ENCODE data around the gene ABCD2. TPM values are rescaled to one million over a fixed set of nuclear protein-coding genes. Genes with fewer than 3 reads are reported as not detected.

Gene ABCD2
- total RNA-seq, 1 experiment from 2014 or later, result not detected

GRCh38 chr12:39587225-39587624 is 32.4 kb downstream of the ABCD2 start:
- no peak overlapping the region for H2BK20ac ChIP-seq (ENCODE audit: low read depth, low read length, poor library complexity, severe bottlenecking)
- no peak overlapping the region for H2AK5ac ChIP-seq (ENCODE audit: insufficient read length, low read length)
- Mint-ChIP-seq H3K36me3 (ENCODE audit: insufficient read depth in 1 of 3, low read depth in 3 of 3) (no peaks in the 10 kb centered on the region), H3K27me3 (ENCODE audit: low read depth) (no peaks in the 10 kb centered on the region), H3K4me1 (no peaks in the 10 kb centered on the region), H3K27ac (no peak overlapping the region), H3K9me3 (peaks cover 2 to 3% of the 10 kb centered on the region in 2 experiments; a peak in 1 of 5 replicates), H3K4me3 (no peak overlapping the region)
- TF ChIP-seq CTCF (conservative IDR thresholded peaks at IDR 0.05), result peak; percentile 41; the same call in 2 of the 3 replicates
- H3K9me3 ChIP-seq (ENCODE audit: control insufficient read depth, low read depth, low read length), result no peaks in the 10 kb centered on the region
- H4K20me1 ChIP-seq (ENCODE audit: control insufficient read depth, insufficient read depth, insufficient read length), result no peaks in the 10 kb centered on the region
- H2BK120ac ChIP-seq (ENCODE audit: low read depth, low read length, poor library complexity, severe bottlenecking), result no peak overlapping the region
- no peak overlapping the region for H4K5ac ChIP-seq (ENCODE audit: insufficient read length, low read depth, low read length)
- no peaks in the 10 kb centered on the region for H3K79me2 ChIP-seq (ENCODE audit: insufficient read depth, low read length)
- WGBS (ENCODE audit: extremely low coverage, insufficient read length, low lambda C conversion rate), result no CpG with 5 or more reads among the region's 3 CpGs
- no peak overlapping the region for H3K23ac ChIP-seq (ENCODE audit: insufficient read length, low read depth, low read length)
- no peak overlapping the region for H3K18ac ChIP-seq (ENCODE audit: insufficient read length, low read depth, low read length)
- no peaks in the 10 kb centered on the region for H3K27me3 ChIP-seq (ENCODE audit: insufficient read depth, low read length)
- H2BK15ac ChIP-seq (ENCODE audit: low read depth, low read length), result no peak overlapping the region
- no peaks in the 10 kb centered on the region for H3K4me1 ChIP-seq (ENCODE audit: insufficient read depth, low read length)
- no peak overlapping the region for H2BK5ac ChIP-seq (ENCODE audit: insufficient read length, low read length)
- H3K27ac ChIP-seq (ENCODE audit: insufficient read length, low read depth, low read length), result no peak overlapping the region
- no peak overlapping the region for H3K9ac ChIP-seq (ENCODE audit: extremely low read depth, insufficient read length, low read length)
- H4K91ac ChIP-seq (ENCODE audit: insufficient read length, low read depth, low read length), result no peak overlapping the region
- no peak overlapping the region for H3K4ac ChIP-seq (ENCODE audit: low read depth, low read length)
- H3K14ac ChIP-seq (ENCODE audit: insufficient read depth, low read length), result no peak overlapping the region
- H2AFZ ChIP-seq (ENCODE audit: low read length), result no peak overlapping the region
- no peak overlapping the region for H3K4me2 ChIP-seq (ENCODE audit: insufficient read depth, insufficient read length, low read length)
- H4K8ac ChIP-seq (replicated peaks; ENCODE audit: insufficient read length, low read depth, low read length), result no peak overlapping the region
- no peak overlapping the region for H2BK12ac ChIP-seq (ENCODE audit: insufficient read length, low read depth, low read length)
- H3K79me1 ChIP-seq (ENCODE audit: insufficient read depth, low read depth, low read length, poor library complexity, severe bottlenecking), result no peaks in the 10 kb centered on the region
- no peak overlapping the region for H3T11ph ChIP-seq (ENCODE audit: low read length)
- no peak for DNase-seq
- no peak overlapping the region for H3K56ac ChIP-seq (ENCODE audit: insufficient read length, low read depth, low read length)
- H3K23me2 ChIP-seq (ENCODE audit: insufficient read length, low read depth, low read length, poor library complexity, severe bottlenecking), result no peaks in the 10 kb centered on the region

All from H9 (cell line).